Gastrocnemius medialis (tissue), 4 donors: ENCODE results near the gene INPP5B.

ENCODE experiments used
- POLR2A ChIP-seq, 2 donors: fragments of 450-650 bp; IDR thresholded peaks; one replicate each; pipeline ENCODE4 v1.6.1; 2017; ENCODE audit warnings: antibody characterized with exemption in 2 of 2, mild to moderate bottlenecking in 2 of 2, moderate library complexity in 2 of 2
- TF ChIP-seq, protein P1 (sequence below), 5 experiments: fragments of 450-650 bp in 3 of 5; fragments of 200-600 bp in 2 of 5; sonication (generic) in 2 of 5; IDR thresholded peaks in 4 of 5; conservative IDR thresholded peaks in 1 of 5; 1 replicate in 4 of 5; 2 replicates in 1 of 5; pipeline ENCODE4 v1.5.1; 2016 to 2019; ENCODE audit warnings: antibody characterized with exemption in 5 of 5, mild to moderate bottlenecking in 3 of 5, moderate library complexity in 3 of 5

DNA sequence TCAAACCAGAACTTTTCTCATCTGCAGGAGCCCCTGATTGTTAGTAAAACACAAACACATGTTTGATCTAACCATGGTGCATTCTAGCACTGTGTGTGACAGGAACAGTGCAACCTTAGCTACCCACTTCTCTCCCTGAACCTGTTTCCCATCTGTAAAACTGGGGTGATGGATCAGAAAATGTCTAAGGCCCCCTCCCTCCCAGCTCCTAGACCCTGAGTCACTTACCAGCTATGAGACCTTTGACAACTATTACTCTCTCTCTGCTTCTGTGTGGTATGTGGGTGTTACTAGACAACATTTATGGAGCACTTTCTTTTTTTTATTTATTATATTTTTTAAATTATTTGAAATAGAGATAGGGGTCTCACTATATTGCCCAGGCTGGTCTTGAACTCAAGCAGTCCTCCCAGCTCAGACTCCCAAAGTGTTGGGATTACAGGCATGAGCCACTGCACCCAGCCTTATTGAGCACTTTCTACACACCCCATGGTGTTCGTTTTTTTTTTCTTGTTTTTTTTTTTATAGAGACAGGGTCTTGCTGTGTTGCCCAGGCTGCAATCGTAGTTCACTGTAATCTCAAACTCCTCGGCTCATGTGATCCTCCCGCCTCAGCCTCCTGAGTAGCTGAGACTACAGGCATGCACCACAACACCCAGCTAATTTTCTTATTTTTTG lies 2.6 kb downstream of the INPP5B start:
- no peak for TF ChIP-seq POLR2A (IDR thresholded peaks at IDR 0.05)
- TF ChIP-seq, protein P1, sequence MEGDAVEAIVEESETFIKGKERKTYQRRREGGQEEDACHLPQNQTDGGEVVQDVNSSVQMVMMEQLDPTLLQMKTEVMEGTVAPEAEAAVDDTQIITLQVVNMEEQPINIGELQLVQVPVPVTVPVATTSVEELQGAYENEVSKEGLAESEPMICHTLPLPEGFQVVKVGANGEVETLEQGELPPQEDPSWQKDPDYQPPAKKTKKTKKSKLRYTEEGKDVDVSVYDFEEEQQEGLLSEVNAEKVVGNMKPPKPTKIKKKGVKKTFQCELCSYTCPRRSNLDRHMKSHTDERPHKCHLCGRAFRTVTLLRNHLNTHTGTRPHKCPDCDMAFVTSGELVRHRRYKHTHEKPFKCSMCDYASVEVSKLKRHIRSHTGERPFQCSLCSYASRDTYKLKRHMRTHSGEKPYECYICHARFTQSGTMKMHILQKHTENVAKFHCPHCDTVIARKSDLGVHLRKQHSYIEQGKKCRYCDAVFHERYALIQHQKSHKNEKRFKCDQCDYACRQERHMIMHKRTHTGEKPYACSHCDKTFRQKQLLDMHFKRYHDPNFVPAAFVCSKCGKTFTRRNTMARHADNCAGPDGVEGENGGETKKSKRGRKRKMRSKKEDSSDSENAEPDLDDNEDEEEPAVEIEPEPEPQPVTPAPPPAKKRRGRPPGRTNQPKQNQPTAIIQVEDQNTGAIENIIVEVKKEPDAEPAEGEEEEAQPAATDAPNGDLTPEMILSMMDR (IDR thresholded peaks at IDR 0.05 in 4 of 5, conservative IDR thresholded peaks at IDR 0.05 in 1 of 5) = no peak
